Fibroblast of the conjunctiva (primary cell): ENCODE results near the gene MIA2.
"Not testable (repeated sequence)": the region's sequence is repeated elsewhere in the genome, so short reads cannot be mapped to it uniquely, and the experiment has no call there.

ENCODE experiments used
- DNase-seq: peaks from one replicate; pipeline ENCODE4 v3.0.0-alpha.2; 2010; ENCODE audit warnings: low read depth

MIA2 gene

GRCh38 chr14:39230416-39231035, 3.2 kb upstream of the MIA2 start:
- no peak for DNase-seq

GRCh38 chr14:39231751-39232553, 1.8 kb upstream of the MIA2 start:
- DNase-seq: not testable (repeated sequence)

GRCh38 chr14:39232554-39233415, 930 bp upstream of the MIA2 start:
- DNase-seq: peak; percentile 40

GRCh38 chr14:39234986-39235385, 1.3 kb downstream of the MIA2 start:
- DNase-seq: not testable (repeated sequence)

GRCh38 chr14:39235466-39235865, 1.8 kb downstream of the MIA2 start:
- not testable (repeated sequence) for DNase-seq

GRCh38 chr14:39240769-39241168, 7.1 kb downstream of the MIA2 start:
- no peak for DNase-seq

- no peak for DNase-seq
Observed at GRCh38 chr14:39241637-39242036, 7.9 kb downstream of the MIA2 start.

- no peak for DNase-seq
Observed at GRCh38 chr14:39243831-39244230, 10.1 kb downstream of the MIA2 start.

GRCh38 chr14:39246618-39247017, 12.9 kb downstream of the MIA2 start:
- DNase-seq: no peak

- peak; percentile 68 for DNase-seq
Observed at GRCh38 chr14:39247256-39247655, 13.5 kb downstream of the MIA2 start.

- DNase-seq: no peak
Observed at GRCh38 chr14:39251547-39251946, 17.8 kb downstream of the MIA2 start.

- not testable (repeated sequence) for DNase-seq
Observed at GRCh38 chr14:39257388-39257787, 23.7 kb downstream of the MIA2 start.

GRCh38 chr14:39258782-39259545, 25.2 kb downstream of the MIA2 start:
- DNase-seq: no peak

- not testable (repeated sequence) for DNase-seq
Observed at GRCh38 chr14:39260161-39260560, 26.4 kb downstream of the MIA2 start.

GRCh38 chr14:39262214-39262613, 28.5 kb downstream of the MIA2 start:
- DNase-seq: not testable (repeated sequence)

- DNase-seq: no peak
Observed at GRCh38 chr14:39264057-39264456, 30.3 kb downstream of the MIA2 start.

GRCh38 chr14:39264558-39264957, 30.8 kb downstream of the MIA2 start:
- DNase-seq: no peak

GRCh38 chr14:39265033-39265432, 31.3 kb downstream of the MIA2 start:
- no peak for DNase-seq

- no peak for DNase-seq
Observed at GRCh38 chr14:39265806-39266524, 32.2 kb downstream of the MIA2 start.

- DNase-seq: no peak
Observed at GRCh38 chr14:39266525-39266870, 32.8 kb downstream of the MIA2 start.

- peak; percentile 74 for DNase-seq
Observed at GRCh38 chr14:39266871-39267607, 33.3 kb downstream of the MIA2 start.
